HEK293 (cell line): ENCODE results near the gene SLC29A3.

Experiments used
- KLF1 ChIP-seq: fragments of 450-650 bp; formaldehyde crosslinking; IDR thresholded peaks from 2 replicates; pipeline ENCODE4 v1.5.1; 2016; ENCODE audit warnings: missing biosample characterization, missing genetic modification characterization
- MEIS1 ChIP-seq: sonication (generic); formaldehyde crosslinking; IDR thresholded peaks from 2 replicates; pipeline ENCODE4 v1.8.1; 2022; ENCODE audit warnings: missing genetic modification reagents, mild to moderate bottlenecking, borderline replicate concordance
- OVOL3 ChIP-seq: fragments of 450-650 bp; formaldehyde crosslinking; IDR thresholded peaks from 2 replicates; pipeline ENCODE4 v1.5.1; 2016; ENCODE audit warnings: missing biosample characterization, missing genetic modification characterization
- PRDM4 ChIP-seq: fragments of 450-650 bp; formaldehyde crosslinking; IDR thresholded peaks from 2 replicates; pipeline ENCODE4 v1.5.1; 2017; ENCODE audit warnings: missing biosample characterization, missing genetic modification characterization
- REPIN1 ChIP-seq: fragments of 450-650 bp; formaldehyde crosslinking; IDR thresholded peaks from 2 replicates; pipeline ENCODE4 v1.5.1; 2017; ENCODE audit warnings: missing biosample characterization, missing genetic modification characterization, low read depth
- TSHZ1 ChIP-seq: fragments of 450-650 bp; formaldehyde crosslinking; IDR thresholded peaks from 2 replicates; pipeline ENCODE4 v1.5.1; 2016; ENCODE audit warnings: missing biosample characterization, missing genetic modification characterization, borderline replicate concordance
- WT1 ChIP-seq: fragments of 450-650 bp; formaldehyde crosslinking; IDR thresholded peaks from 2 replicates; pipeline ENCODE4 v1.5.1; 2016; ENCODE audit warnings: missing biosample characterization, missing genetic modification characterization
- ZBTB10 ChIP-seq: fragments of 450-650 bp; formaldehyde crosslinking; IDR thresholded peaks from 2 replicates; pipeline ENCODE4 v1.5.1; 2016; ENCODE audit warnings: missing biosample characterization, missing genetic modification characterization
- ZBTB17 ChIP-seq: fragments of 450-650 bp; formaldehyde crosslinking; IDR thresholded peaks from 2 replicates; pipeline ENCODE4 v1.5.1; 2016; ENCODE audit warnings: missing biosample characterization, missing genetic modification characterization
- ZFP3 ChIP-seq: fragments of 450-650 bp; formaldehyde crosslinking; IDR thresholded peaks from 2 replicates; pipeline ENCODE4 v1.5.1; 2016; ENCODE audit warnings: low read depth, missing biosample characterization, missing genetic modification characterization
- ZFP69B ChIP-seq: fragments of 450-650 bp; formaldehyde crosslinking; IDR thresholded peaks from 2 replicates; pipeline ENCODE4 v1.5.1; 2016; ENCODE audit warnings: missing biosample characterization, missing genetic modification characterization
- ZIC2 ChIP-seq: fragments of 450-650 bp; formaldehyde crosslinking; IDR thresholded peaks from 2 replicates; pipeline ENCODE4 v1.5.1; 2016; ENCODE audit warnings: missing biosample characterization, missing genetic modification characterization
- ZNF138 ChIP-seq: fragments of 450-650 bp; formaldehyde crosslinking; IDR thresholded peaks from 2 replicates; pipeline ENCODE4 v1.5.1; 2016; ENCODE audit warnings: missing biosample characterization, missing genetic modification characterization, borderline replicate concordance
- ZNF19 ChIP-seq: fragments of 450-650 bp; formaldehyde crosslinking; IDR thresholded peaks from 2 replicates; pipeline ENCODE4; 2016; ENCODE audit warnings: missing biosample characterization, missing genetic modification characterization, low read depth
- ZNF202 ChIP-seq: fragments of 450-650 bp; formaldehyde crosslinking; IDR thresholded peaks from 2 replicates; pipeline ENCODE4 v1.5.1; 2016; ENCODE audit warnings: missing biosample characterization, missing genetic modification characterization, borderline replicate concordance
- ZNF23 ChIP-seq: fragments of 450-650 bp; formaldehyde crosslinking; IDR thresholded peaks from 2 replicates; pipeline ENCODE4 v1.5.1; 2016; ENCODE audit warnings: missing biosample characterization, missing genetic modification characterization, borderline replicate concordance
- ZNF239 ChIP-seq: fragments of 450-650 bp; formaldehyde crosslinking; IDR thresholded peaks from 2 replicates; pipeline ENCODE4 v1.5.1; 2016; ENCODE audit warnings: missing biosample characterization, missing genetic modification characterization
- ZNF24 ChIP-seq: fragments of 450-650 bp; formaldehyde crosslinking; IDR thresholded peaks from 2 replicates; pipeline ENCODE4 v1.5.1; 2016; ENCODE audit warnings: missing biosample characterization, missing genetic modification characterization
- ZNF335 ChIP-seq: fragments of 450-650 bp; formaldehyde crosslinking; conservative IDR thresholded peaks from 2 replicates; pipeline ENCODE4 v1.5.1; 2016; ENCODE audit warnings: missing biosample characterization, missing genetic modification characterization
- ZNF354C ChIP-seq: fragments of 450-650 bp; formaldehyde crosslinking; IDR thresholded peaks from 2 replicates; pipeline ENCODE4 v1.5.1; 2016; ENCODE audit warnings: missing biosample characterization, missing genetic modification characterization, low read depth, borderline replicate concordance
- ZNF394 ChIP-seq: fragments of 450-650 bp; formaldehyde crosslinking; IDR thresholded peaks from 2 replicates; pipeline ENCODE4 v1.5.1; 2016; ENCODE audit warnings: missing biosample characterization, missing genetic modification characterization, mild to moderate bottlenecking, moderate library complexity, borderline replicate concordance
- ZNF585B ChIP-seq: fragments of 450-650 bp; formaldehyde crosslinking; IDR thresholded peaks from 2 replicates; pipeline ENCODE4 v1.5.1; 2016; ENCODE audit warnings: missing biosample characterization, missing genetic modification characterization
- ZNF654 ChIP-seq: fragments of 450-650 bp; formaldehyde crosslinking; IDR thresholded peaks from 2 replicates; pipeline ENCODE4 v1.5.1; 2016; ENCODE audit warnings: low read depth, missing biosample characterization, missing genetic modification characterization
- ZNF747 ChIP-seq: fragments of 450-650 bp; formaldehyde crosslinking; IDR thresholded peaks from 2 replicates; pipeline ENCODE4 v1.5.1; 2016; ENCODE audit warnings: missing biosample characterization, missing genetic modification characterization
- ZNF792 ChIP-seq: fragments of 450-650 bp; formaldehyde crosslinking; IDR thresholded peaks from 2 replicates; pipeline ENCODE4 v1.5.1; 2016; ENCODE audit warnings: missing biosample characterization, missing genetic modification characterization
- TF ChIP-seq, protein P1 (sequence below): IDR thresholded peaks from 2 replicates; pipeline ENCODE4 v1.6.1; 2011; ENCODE audit warnings: mild to moderate bottlenecking, low read depth, low read length, borderline replicate concordance

SLC29A3 gene

GRCh38 chr10:71383972-71384687 is 65.1 kb downstream of the SLC29A3 start (continued):
- no peak for TF ChIP-seq ZBTB10 (tag by site-specific recombination)
- TF ChIP-seq ZNF585B: no peak
- TF ChIP-seq TSHZ1 (tag by site-specific recombination): no peak
- TF ChIP-seq ZNF24 (tag by site-specific recombination): no peak
- TF ChIP-seq ZNF335 (tag by site-specific recombination): no peak
- TF ChIP-seq KLF1 (tag by site-specific recombination): no peak
- no peak for TF ChIP-seq ZNF792 (tag by site-specific recombination)
- TF ChIP-seq ZNF23 (tag by site-specific recombination): no peak
- no peak for TF ChIP-seq ZNF394 (tag by site-specific recombination)
- no peak for TF ChIP-seq ZNF202 (tag by site-specific recombination)
- TF ChIP-seq ZFP69B: no peak
- TF ChIP-seq, protein P1, sequence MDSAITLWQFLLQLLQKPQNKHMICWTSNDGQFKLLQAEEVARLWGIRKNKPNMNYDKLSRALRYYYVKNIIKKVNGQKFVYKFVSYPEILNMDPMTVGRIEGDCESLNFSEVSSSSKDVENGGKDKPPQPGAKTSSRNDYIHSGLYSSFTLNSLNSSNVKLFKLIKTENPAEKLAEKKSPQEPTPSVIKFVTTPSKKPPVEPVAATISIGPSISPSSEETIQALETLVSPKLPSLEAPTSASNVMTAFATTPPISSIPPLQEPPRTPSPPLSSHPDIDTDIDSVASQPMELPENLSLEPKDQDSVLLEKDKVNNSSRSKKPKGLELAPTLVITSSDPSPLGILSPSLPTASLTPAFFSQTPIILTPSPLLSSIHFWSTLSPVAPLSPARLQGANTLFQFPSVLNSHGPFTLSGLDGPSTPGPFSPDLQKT: no peak
- peak; percentile 30; the same call in 1 of the 2 replicates for TF ChIP-seq ZBTB17 (tag by site-specific recombination)
- TF ChIP-seq ZNF239 (tag by site-specific recombination): no peak
- TF ChIP-seq ZNF19 (tag by site-specific recombination): no peak
- no peak for TF ChIP-seq REPIN1 (tag by site-specific recombination)
- TF ChIP-seq ZNF354C (tag by site-specific recombination): no peak
- peak; percentile 39; the same call in 1 of the 2 replicates for TF ChIP-seq PRDM4
- no peak for TF ChIP-seq ZNF138 (tag by site-specific recombination)
- no peak for TF ChIP-seq ZFP3 (tag by site-specific recombination)
- TF ChIP-seq ZIC2 (tag by site-specific recombination): no peak
- TF ChIP-seq ZNF747 (tag by site-specific recombination): no peak
- peak; percentile 66 for TF ChIP-seq ZNF654
- TF ChIP-seq OVOL3 (tag by site-specific recombination): no peak
- no peak for TF ChIP-seq MEIS1 (CRISPR knock-in tag)
- TF ChIP-seq WT1 (tag by site-specific recombination): no peak
